GM21390 (cell line): ENCODE results near the gene XPO5.

ENCODE experiments used
- ATAC-seq: cut with Tn5 transposase; IDR thresholded peaks from one replicate; pipeline ENCODE4 v1.9.1; 2021; ENCODE audit not compliant: unreplicated experiment

Gene XPO5

GRCh38 chr6:43520097-43520496, 55.7 kb downstream of the XPO5 start:
- no peak for ATAC-seq

DNA sequence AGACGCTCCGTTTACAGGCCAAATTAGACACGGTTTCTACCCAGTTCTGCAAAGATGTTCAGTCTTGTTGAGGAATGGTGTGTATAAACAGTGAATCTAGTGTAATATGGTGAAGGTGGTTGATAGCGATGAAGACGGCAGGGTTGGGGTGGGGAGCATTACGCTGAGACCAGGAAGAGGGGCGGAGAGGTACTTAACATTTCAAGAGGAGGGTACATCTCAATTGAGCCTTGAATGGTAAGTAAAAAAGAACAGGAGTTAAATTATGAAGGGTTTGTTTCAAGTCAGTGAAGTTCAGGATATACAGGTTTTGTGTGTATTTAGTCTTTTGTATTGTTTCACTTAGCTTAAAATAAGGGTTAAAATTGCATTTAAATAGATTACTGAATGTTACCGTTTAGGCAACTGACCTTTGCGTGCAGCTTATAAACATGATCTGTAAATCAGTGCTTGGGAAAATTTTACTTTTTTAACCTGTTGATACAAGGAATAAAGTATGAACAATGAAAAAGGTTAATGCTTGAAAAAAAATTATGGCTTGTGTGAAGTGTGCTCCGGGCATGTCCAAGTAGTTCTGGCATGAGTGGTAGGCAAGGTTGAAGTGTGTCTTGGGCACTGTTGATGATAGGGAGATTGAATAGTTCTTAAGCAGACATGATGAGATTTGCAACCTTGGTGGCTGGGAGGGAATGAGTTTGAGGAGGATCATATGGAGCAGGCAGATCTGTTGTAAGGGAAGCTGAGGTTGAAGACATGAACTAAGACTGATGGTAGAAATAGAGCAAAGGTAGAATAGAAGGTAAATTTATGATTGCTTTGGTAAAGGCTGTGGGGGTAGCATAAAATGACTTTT, 58.1 kb downstream of the XPO5 start:
- no peak for ATAC-seq

- ATAC-seq: peak; percentile 85
These were observed 58.9 kb downstream of the XPO5 start, which contains the start of the genes POLR1C and YIPF3 for GRCh38 chr6:43516697-43517504. POLR1C (plus strand) TSS chr6:43517089; CDS start chr6:43517110, 21 bp downstream. YIPF3 (minus strand) TSS chr6:43516926; CDS start chr6:43516807, 119 bp downstream.

DNA sequence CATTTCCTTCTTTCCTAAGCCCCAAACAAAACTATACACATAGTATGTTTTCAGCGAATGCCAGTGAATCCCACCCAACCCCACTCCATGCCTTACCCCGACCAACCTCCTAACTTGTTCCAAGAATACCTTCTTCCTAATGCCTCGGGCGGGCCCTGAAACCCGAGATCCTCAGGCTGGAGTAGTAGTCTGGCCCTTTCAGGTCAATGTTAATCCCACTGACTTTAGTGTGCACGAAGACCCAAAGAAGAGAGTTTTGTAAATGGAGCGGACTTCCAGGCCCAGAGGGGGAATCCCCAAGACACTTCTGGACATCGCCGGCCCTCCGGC, 59.5 kb downstream of the XPO5 start:
- no peak for ATAC-seq

- ATAC-seq: no peak
These were observed 60.0 kb downstream of the XPO5 start for GRCh38 chr6:43515808-43516207.

DNA sequence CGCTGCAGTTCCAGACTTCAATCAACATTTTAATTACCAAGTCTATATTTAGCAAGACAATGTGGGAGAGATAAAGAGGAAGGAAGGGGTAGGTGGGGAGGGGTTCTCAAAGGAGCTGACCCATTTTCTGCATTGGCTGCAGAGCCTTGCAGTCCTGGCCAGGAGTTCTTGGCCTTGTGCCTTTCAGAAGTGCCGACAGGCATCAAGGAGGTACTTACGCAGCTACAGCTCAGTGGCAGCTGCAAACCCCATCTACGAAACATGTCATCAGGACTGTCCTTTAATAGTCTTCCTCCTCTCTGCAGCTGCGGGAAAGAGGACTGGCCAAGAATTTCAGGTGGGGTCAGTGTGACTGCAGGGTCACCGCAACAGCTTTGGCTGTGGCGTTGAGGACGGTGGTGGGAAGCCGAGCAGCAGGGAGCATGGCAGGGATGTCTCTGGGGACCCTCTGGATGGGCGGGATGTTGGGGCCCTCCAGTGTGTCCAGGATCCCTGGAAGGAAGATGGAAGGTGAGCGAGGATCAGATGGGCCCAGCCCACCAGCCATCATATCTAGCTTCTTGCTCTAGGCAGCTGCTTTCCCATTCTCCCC, 63.9 kb downstream of the XPO5 start:
- ATAC-seq: no peak

GRCh38 chr6:43510827-43511163, 65.0 kb downstream of the XPO5 start:
- ATAC-seq: no peak

GRCh38 chr6:43509984-43510826, 65.6 kb downstream of the XPO5 start, which contains the start of gene LRRC73:
LRRC73 (minus strand) TSS chr6:43510346; CDS start chr6:43509785, 561 bp downstream.
- peak; percentile 67 for ATAC-seq

GRCh38 chr6:43509142-43509983, 66.5 kb downstream of the XPO5 start:
- ATAC-seq: no peak

GRCh38 chr6:43508481-43509141, 67.2 kb downstream of the XPO5 start:
- no peak for ATAC-seq

DNA sequence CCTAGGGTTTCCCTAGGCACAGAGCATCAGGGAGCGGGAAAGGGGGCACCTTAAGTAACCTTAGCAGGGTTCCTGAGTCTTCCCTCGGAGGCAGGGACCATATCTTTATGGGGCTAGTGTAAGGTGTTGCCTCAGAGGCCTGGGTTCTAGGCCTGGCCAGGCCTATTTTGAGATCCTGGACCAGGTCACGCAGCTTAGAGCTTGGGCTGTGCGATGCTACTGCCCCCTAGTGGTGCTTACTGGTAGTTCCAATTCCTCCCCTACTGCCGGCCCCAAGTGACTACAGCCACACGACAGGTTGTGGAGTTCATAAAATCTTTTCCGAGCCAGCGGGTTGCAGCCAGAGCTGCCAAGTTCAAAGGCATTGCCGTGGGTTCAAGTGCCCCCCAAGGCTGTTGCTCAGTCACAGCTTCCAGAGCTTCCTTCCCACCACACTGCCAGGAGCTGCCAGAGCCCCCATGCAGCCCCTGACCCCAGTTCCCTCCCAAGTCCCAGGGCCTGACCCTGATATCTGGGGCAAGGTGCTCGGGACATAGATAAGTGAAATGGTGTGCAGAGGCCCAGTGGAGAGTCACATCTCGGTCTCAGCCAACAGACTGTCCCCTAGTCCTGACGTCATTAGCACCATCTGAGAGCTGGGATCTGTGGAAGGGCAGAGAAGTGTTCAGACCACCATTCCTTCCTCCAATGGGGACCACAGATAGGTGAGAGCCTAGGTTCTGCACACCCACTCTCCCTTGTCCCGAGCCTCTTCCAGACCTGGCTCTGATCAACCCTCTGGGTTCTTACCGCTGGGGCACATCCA, 69.0 kb downstream of the XPO5 start:
- ATAC-seq: peak; percentile 56

DNA sequence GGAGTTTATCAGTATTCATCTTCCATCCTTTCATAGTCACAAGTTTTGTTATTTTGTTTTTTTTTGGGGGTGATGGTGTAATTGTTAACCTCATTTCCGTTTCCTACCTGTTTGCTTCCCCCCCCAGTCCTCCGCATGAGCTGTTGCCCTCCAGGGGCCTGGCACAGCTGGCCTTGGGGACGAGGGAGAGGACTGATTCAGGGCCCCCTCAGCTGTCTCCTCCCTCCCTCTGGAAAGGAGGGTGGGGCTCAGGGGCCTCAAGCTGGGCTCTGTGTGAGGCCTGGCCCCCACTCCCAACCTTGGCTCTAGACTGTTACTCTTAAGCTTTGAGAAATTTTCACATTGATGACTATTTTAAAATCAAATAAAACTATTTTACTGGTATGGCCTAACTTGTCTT, 69.7 kb downstream of the XPO5 start:
- ATAC-seq: no peak

- ATAC-seq: no peak
These were observed 70.1 kb downstream of the XPO5 start for GRCh38 chr6:43505718-43506117.

DNA sequence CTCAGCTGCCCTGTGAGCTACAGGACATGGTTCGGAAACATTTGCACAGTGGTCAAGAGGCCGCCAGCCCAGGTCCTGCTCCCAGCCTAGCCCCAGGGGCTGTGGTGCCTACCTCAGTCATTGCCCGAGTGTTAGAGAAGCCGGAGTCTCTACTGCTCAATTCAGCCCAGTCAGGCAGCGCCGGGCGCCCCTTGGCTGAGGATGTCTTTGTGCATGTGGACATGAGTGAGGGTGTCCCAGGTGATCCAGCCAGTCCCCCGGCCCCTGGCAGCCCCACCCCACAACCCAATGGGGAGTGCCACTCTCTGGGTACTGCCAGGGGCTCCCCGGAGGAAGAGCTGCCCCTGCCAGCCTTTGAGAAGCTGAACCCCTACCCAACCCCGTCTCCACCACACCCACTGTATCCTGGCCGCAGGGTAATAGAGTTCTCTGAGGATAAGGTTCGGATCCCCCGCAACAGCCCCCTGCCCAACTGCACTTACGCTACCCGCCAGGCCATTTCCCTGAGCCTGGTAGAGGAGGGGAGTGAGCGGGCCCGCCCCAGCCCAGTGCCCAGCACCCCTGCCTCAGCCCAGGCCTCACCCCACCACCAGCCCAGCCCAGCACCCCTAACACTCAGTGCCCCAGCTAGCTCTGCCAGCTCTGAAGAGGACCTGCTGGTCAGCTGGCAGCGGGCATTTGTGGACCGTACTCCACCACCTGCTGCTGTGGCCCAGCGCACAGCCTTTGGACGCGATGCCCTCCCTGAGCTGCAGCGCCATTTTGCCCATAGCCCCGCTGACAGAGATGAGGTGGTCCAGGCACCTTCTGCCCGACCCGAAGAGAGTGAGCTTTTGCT, 70.9 kb downstream of the XPO5 start:
- ATAC-seq: no peak

- no peak for ATAC-seq
These were observed 72.4 kb downstream of the XPO5 start for GRCh38 chr6:43503443-43503842.

DNA sequence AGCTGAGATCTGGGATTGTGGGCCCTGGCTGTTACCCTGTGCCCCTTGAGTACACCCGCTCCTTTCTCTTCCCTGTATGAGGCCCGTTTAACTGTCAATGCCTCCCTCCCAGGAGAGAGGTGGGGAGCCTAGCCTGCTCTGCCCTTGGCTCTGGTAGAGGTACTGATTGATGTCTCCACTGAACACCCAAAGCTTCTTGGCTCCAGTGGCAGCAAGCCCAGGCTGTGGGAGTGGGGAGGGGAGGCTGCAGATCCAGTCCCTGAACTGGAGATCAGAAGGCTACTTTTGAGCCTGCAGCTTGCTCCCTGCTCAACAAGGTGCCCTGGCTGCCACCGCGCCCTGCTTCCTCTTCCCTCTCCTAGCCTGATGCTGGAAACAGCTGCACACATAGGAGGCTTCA, 73.2 kb downstream of the XPO5 start:
- ATAC-seq: no peak

DNA sequence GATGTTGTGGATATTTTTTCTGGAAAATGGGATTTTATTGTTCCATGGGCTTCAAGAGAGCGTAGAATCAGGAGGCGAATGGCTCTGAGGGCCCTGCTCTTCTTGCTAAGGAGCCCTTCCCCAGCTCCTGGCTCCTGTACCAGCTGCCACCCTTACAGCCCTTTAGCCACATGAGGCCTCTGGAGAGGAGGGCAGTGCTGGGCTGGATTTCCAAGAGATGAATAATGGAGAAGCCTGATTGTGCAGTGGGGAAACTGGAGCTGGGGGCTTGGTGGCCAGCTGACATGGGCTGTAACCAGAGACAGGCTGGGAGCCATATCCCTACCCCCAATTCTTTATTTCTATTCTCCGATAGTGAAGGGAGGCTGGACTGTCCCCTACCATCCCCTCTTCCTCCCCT, 74.9 kb downstream of the XPO5 start:
- ATAC-seq: no peak
